ENCODE results near the gene KRT3.

- TF ChIP-seq REST (tag by site-specific recombination; IDR thresholded peaks at IDR 0.05) = no peak
- no peak for TF ChIP-seq ZBTB26 (tag by site-specific recombination; optimal IDR thresholded peaks at IDR 0.05)
- TF ChIP-seq KLF9 (tag by site-specific recombination; IDR thresholded peaks at IDR 0.05; ENCODE audit: low read depth) = no peak
- TF ChIP-seq CTCF (tag by site-specific recombination; IDR thresholded peaks at IDR 0.05) = no peak
- TF ChIP-seq ZNF239 (tag by site-specific recombination; IDR thresholded peaks at IDR 0.05) = no peak
- no peak for TF ChIP-seq ZNF366 (tag by site-specific recombination; conservative IDR thresholded peaks at IDR 0.05)
- no peak for TF ChIP-seq BCL11B (tag by site-specific recombination; IDR thresholded peaks at IDR 0.05; ENCODE audit: low read depth)
- TF ChIP-seq SP7 (tag by site-specific recombination; IDR thresholded peaks at IDR 0.05) = no peak
- TF ChIP-seq ZSCAN30 (tag by site-specific recombination; IDR thresholded peaks at IDR 0.05) = no peak
- TF ChIP-seq ZNF292 (tag by site-specific recombination; IDR thresholded peaks at IDR 0.05; ENCODE audit: borderline replicate concordance, low read depth) = no peak
- no peak for TF ChIP-seq SP2 (tag by site-specific recombination; IDR thresholded peaks at IDR 0.05)
- TF ChIP-seq ELK4 (IDR thresholded peaks at IDR 0.05; ENCODE audit: borderline replicate concordance, low read depth, low read length) = no peak
- TF ChIP-seq ZNF138 (tag by site-specific recombination; IDR thresholded peaks at IDR 0.05; ENCODE audit: borderline replicate concordance) = no peak
- no peak for TF ChIP-seq ZBTB8A (tag by site-specific recombination; IDR thresholded peaks at IDR 0.05)
Observed at GRCh38 chr12:52817003-52817698, 21.2 kb upstream of the KRT3 start.
